WERI-Rb-1 (cell line): ENCODE data around the gene TENM4.

Experiments
- DNase-seq: peaks from one replicate; pipeline ENCODE4 v3.0.0-alpha.2; 2020
- H3K27ac ChIP-seq: fragments of 250-450 bp; sonication (Bioruptor Pico); 2 replicates; pipeline ENCODE4 v1.5.1; 2020; ENCODE audit warnings: mild to moderate bottlenecking, moderate library complexity
- H3K27me3 ChIP-seq: fragments of 250-450 bp; sonication (Bioruptor Pico); 2 replicates; pipeline ENCODE4 v1.5.1; 2021; ENCODE audit warnings: mild to moderate bottlenecking, low read depth, moderate library complexity; ENCODE audit not compliant: insufficient read depth, severe bottlenecking
- H3K36me3 ChIP-seq: fragments of 250-450 bp; sonication (Bioruptor Pico); 2 replicates; pipeline ENCODE4 v1.5.1; 2020; ENCODE audit warnings: mild to moderate bottlenecking, moderate library complexity
- H3K4me3 ChIP-seq: 2 replicates; pipeline ENCODE4 v1.5.1; 2011; ENCODE audit warnings: low read depth, mild to moderate bottlenecking, control low read depth, low read length
- H3K9me3 ChIP-seq: fragments of 250-450 bp; sonication (Bioruptor Pico); 2 replicates; pipeline ENCODE4 v1.5.1; 2021; ENCODE audit warnings: mild to moderate bottlenecking, moderate library complexity; ENCODE audit not compliant: severe bottlenecking
- CTCF ChIP-seq: IDR thresholded peaks from 2 replicates; pipeline ENCODE4 v1.5.1; 2011; ENCODE audit warnings: low read depth, mild to moderate bottlenecking, control low read depth, inconsistent platforms, low read length

The TENM4 gene

GRCh38 chr11:79290761-79291160, 150.1 kb downstream of the TENM4 start:
- H3K27ac ChIP-seq = no peak overlapping the region
- TF ChIP-seq CTCF = no peak
- no peaks in the 10 kb centered on the region for H3K27me3 ChIP-seq
- H3K4me3 ChIP-seq = no peak overlapping the region
- no peaks in the 10 kb centered on the region for H3K9me3 ChIP-seq
- no peaks in the 10 kb centered on the region for H3K36me3 ChIP-seq
- no peak for DNase-seq

GRCh38 chr11:79287952-79288351, 152.9 kb downstream of the TENM4 start:
- Histone ChIP-seq H3K27me3 (no peaks in the 10 kb centered on the region), H3K27ac (no peak overlapping the region), H3K4me3 (no peak overlapping the region), H3K9me3 (no peaks in the 10 kb centered on the region), H3K36me3 (no peaks in the 10 kb centered on the region)
- TF ChIP-seq CTCF = no peak
- no peak for DNase-seq

- no peak for TF ChIP-seq CTCF
- H3K9me3 ChIP-seq = no peaks in the 10 kb centered on the region
- H3K27ac ChIP-seq = no peak overlapping the region
- DNase-seq = no peak
- H3K36me3 ChIP-seq = no peaks in the 10 kb centered on the region
- no peak overlapping the region for H3K4me3 ChIP-seq
- no peaks in the 10 kb centered on the region for H3K27me3 ChIP-seq
Observed at GRCh38 chr11:79285756-79286155, 155.1 kb downstream of the TENM4 start.

GRCh38 chr11:79276736-79277325, 164.0 kb downstream of the TENM4 start:
- H3K4me3 ChIP-seq = no peak overlapping the region
- no peak for DNase-seq
- H3K36me3 ChIP-seq = no peaks in the 10 kb centered on the region
- H3K9me3 ChIP-seq = no peaks in the 10 kb centered on the region
- H3K27ac ChIP-seq = no peak overlapping the region
- TF ChIP-seq CTCF = no peak
- H3K27me3 ChIP-seq = no peaks in the 10 kb centered on the region

GRCh38 chr11:79274636-79275331, 166.0 kb downstream of the TENM4 start:
- Histone ChIP-seq H3K4me3 (no peak overlapping the region), H3K27me3 (no peaks in the 10 kb centered on the region), H3K36me3 (no peaks in the 10 kb centered on the region), H3K9me3 (no peaks in the 10 kb centered on the region), H3K27ac (no peak overlapping the region)
- TF ChIP-seq CTCF = no peak
- DNase-seq = no peak

GRCh38 chr11:79273781-79274180, 167.0 kb downstream of the TENM4 start:
- H3K27me3 ChIP-seq = no peaks in the 10 kb centered on the region
- no peaks in the 10 kb centered on the region for H3K36me3 ChIP-seq
- H3K27ac ChIP-seq = no peak overlapping the region
- no peak for TF ChIP-seq CTCF
- H3K9me3 ChIP-seq = no peaks in the 10 kb centered on the region
- no peak for DNase-seq
- H3K4me3 ChIP-seq = no peak overlapping the region
